Neuronal stem cell (in vitro differentiated cells): Measurements from ENCODE around the gene COG8.

Source experiments
- DNase-seq: peaks from one replicate; pipeline ENCODE4 v3.0.0-alpha.2; 2013; ENCODE audit warnings: low spot score
- H2AFZ ChIP-seq: one replicate; pipeline ENCODE4 v1.6.1; 2013; ENCODE audit warnings: mild to moderate bottlenecking, low read length, inconsistent platforms
- H2AK5ac ChIP-seq: 2 replicates; pipeline ENCODE4 v1.6.1; 2013; ENCODE audit warnings: low read depth, mild to moderate bottlenecking, inconsistent platforms, low read length, moderate library complexity, mixed read lengths
- H2BK120ac ChIP-seq: 2 replicates; pipeline ENCODE4 v1.6.1; 2013; ENCODE audit warnings: low read depth, mild to moderate bottlenecking, inconsistent platforms, low read length, moderate library complexity, mixed read lengths
- H2BK12ac ChIP-seq: one replicate; pipeline ENCODE4 v1.6.1; 2013; ENCODE audit warnings: low read length, inconsistent platforms
- H2BK15ac ChIP-seq: 2 replicates; pipeline ENCODE4 v1.6.1; 2013; ENCODE audit warnings: mild to moderate bottlenecking, low read length, inconsistent platforms, mixed read lengths
- H2BK5ac ChIP-seq: one replicate; pipeline ENCODE4 v1.6.1; 2013; ENCODE audit warnings: inconsistent platforms, mild to moderate bottlenecking, low read length, moderate library complexity
- H3K14ac ChIP-seq: one replicate; pipeline ENCODE4 v1.6.1; 2013; ENCODE audit warnings: low read length, inconsistent platforms
- H3K18ac ChIP-seq: 2 replicates; pipeline ENCODE4 v1.6.1; 2013; ENCODE audit warnings: low read length, inconsistent platforms
- H3K23ac ChIP-seq: 2 replicates; pipeline ENCODE4 v1.6.1; 2013; ENCODE audit warnings: low read depth, mild to moderate bottlenecking, mixed read lengths, low read length, inconsistent platforms; ENCODE audit not compliant: poor library complexity
- H3K27ac ChIP-seq: replicated peaks from 3 replicates; pipeline ENCODE4 v1.5.1; 2013; ENCODE audit warnings: low read length, inconsistent platforms
- H3K27me3 ChIP-seq, 3 experiments: 2 replicates each; pipeline ENCODE4 v1.6.1; 2013; ENCODE audit warnings: low read length in 3 of 3, mild to moderate bottlenecking in 2 of 3, inconsistent platforms in 1 of 3, low read depth in 1 of 3, mixed read lengths in 1 of 3, moderate library complexity in 1 of 3; ENCODE audit not compliant: control insufficient read depth in 3 of 3, insufficient read depth in 3 of 3
- H3K36me3 ChIP-seq, 2 donors: replicated peaks in 1 of 2; 2 replicates each; pipeline ENCODE4 v1.6.1; 2013; ENCODE audit warnings: low read length in 2 of 2; ENCODE audit not compliant: control insufficient read depth in 2 of 2, insufficient read depth in 2 of 2
- H3K4ac ChIP-seq: 2 replicates; pipeline ENCODE4 v1.6.1; 2013; ENCODE audit warnings: inconsistent platforms, mild to moderate bottlenecking, low read length, moderate library complexity
- H3K4me1 ChIP-seq, 2 donors: 1 replicate in 1 of 2; 2 replicates in 1 of 2; pipeline ENCODE4 v1.6.1; 2013; ENCODE audit warnings: low read length in 2 of 2, low read depth in 1 of 2; ENCODE audit not compliant: control insufficient read depth in 2 of 2, insufficient read depth in 1 of 2
- H3K4me2 ChIP-seq: one replicate; pipeline ENCODE4 v1.6.1; 2013; ENCODE audit warnings: mild to moderate bottlenecking, low read length, inconsistent platforms; ENCODE audit not compliant: insufficient read depth, poor library complexity, severe bottlenecking
- H3K4me3 ChIP-seq, 2 donors: 2 replicates each; pipeline ENCODE4 v1.5.1; 2013; ENCODE audit warnings: low read length in 2 of 2, mild to moderate bottlenecking in 2 of 2, inconsistent platforms in 1 of 2, moderate library complexity in 1 of 2
- H3K79me1 ChIP-seq: one replicate; pipeline ENCODE4 v1.6.1; 2013; ENCODE audit warnings: low read depth, mild to moderate bottlenecking, inconsistent platforms, low read length, moderate library complexity
- H3K9ac ChIP-seq: one replicate; pipeline ENCODE4 v1.6.1; 2013; ENCODE audit warnings: mild to moderate bottlenecking, low read depth, low read length, inconsistent platforms; ENCODE audit not compliant: poor library complexity
- H3K9me3 ChIP-seq, 2 donors: replicated peaks in 1 of 2; 2 replicates each; pipeline versions ENCODE3 to v1.6.1; 2013; ENCODE audit warnings: low read length in 2 of 2, mild to moderate bottlenecking in 2 of 2, inconsistent platforms in 1 of 2, low read depth in 1 of 2, mixed read lengths in 1 of 2, moderate library complexity in 1 of 2; ENCODE audit not compliant: control insufficient read depth in 2 of 2, insufficient read depth in 1 of 2
- H4K8ac ChIP-seq: one replicate; pipeline ENCODE4 v1.6.1; 2013; ENCODE audit warnings: low read depth, mild to moderate bottlenecking, inconsistent platforms, low read length, moderate library complexity
- H4K91ac ChIP-seq: one replicate; pipeline ENCODE4 v1.6.1; 2013; ENCODE audit warnings: low read length, low read depth, mild to moderate bottlenecking, inconsistent platforms; ENCODE audit not compliant: poor library complexity
- WGBS, 2 donors: extraction: QIAGEN DNeasy Blood & Tissue Kit; methylation state at CpG; one replicate each; pipeline ENCODE4 v1.1.7; 2013; ENCODE audit warnings: missing lambda C conversion rate in 2 of 2, mixed read lengths in 1 of 2; ENCODE audit not compliant: insufficient read length in 2 of 2, insufficient replicate concordance in 1 of 2; ENCODE audit errors: extremely low coverage in 2 of 2; 5-methylcytosine and 5-hydroxymethylcytosine counted together

The COG8 gene

DNA sequence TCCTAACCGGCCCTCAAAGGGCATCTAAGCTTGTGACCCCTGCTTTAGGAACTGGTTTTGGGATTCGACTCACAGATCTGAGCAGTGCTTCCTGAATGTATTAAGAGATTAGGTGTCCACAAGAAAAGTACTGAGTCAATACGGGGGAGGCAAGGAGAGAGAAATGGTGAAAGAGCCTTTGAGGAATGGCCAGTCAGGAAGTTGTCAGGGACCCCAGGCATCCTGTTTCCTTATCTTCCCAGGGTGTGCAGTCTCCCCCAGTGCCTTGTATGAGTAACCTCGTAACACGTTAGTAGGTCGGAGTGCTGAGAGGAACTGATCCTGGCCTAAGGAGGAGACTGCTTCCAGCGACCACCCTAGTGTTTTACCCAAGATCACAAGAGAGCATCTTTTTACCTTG is 28.6 kb upstream of the COG8 start:
- Histone ChIP-seq H2BK120ac (no peak overlapping the region), H3K36me3 (peaks cover 51 to 97% of the 10 kb centered on the region in 2 donors), H2BK15ac (no peak overlapping the region), H3K9me3 (no peaks in the 10 kb centered on the region), H3K79me1 (no peaks in the 10 kb centered on the region), H2AK5ac (no peak overlapping the region), H3K4me1 (no peaks in the 10 kb centered on the region), H3K27ac (no peak overlapping the region), H2BK5ac (no peak overlapping the region), H3K4me2 (no peak overlapping the region), H3K4ac (no peak overlapping the region), H3K14ac (no peak overlapping the region), H2BK12ac (no peak overlapping the region), H3K9ac (no peak overlapping the region), H4K91ac (no peak overlapping the region), H3K18ac (no peak overlapping the region), H3K23ac (no peak overlapping the region), H3K4me3 (no peak overlapping the region), H3K27me3 (no peaks in the 10 kb centered on the region), H4K8ac (no peak overlapping the region), H2AFZ (no peak overlapping the region)
- WGBS, 2 donors = no CpG with 5 or more reads among the region's 7 CpGs
- DNase-seq = no peak

DNA sequence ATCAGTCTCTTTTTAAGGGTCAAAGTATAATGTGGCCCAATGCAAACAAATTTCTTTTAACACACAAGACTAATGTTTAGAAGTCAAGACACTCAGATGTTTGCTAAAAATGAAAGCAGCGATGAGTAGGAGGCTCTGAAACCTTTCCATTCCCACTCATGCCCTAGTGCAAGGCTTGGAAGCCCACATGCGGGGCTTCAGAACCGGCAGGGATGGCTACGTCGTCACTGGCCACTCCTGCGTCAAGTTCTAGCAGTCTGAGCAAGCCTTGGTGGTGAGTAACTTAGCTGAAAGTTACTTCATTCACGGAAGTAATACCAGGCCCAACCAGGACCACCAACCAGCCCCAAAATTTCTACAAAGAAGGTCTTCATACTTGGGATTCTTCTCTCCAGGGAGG is 27.1 kb upstream of the COG8 start:
- no peak for DNase-seq
- Histone ChIP-seq H2AK5ac (no peak overlapping the region), H4K91ac (no peak overlapping the region), H3K4me3 (no peak overlapping the region), H3K18ac (no peak overlapping the region), H3K4me1 (no peaks in the 10 kb centered on the region), H3K27ac (no peak overlapping the region), H3K14ac (no peak overlapping the region), H3K36me3 (peaks cover 48 to 97% of the 10 kb centered on the region in 2 donors), H3K4me2 (no peak overlapping the region), H2BK5ac (no peak overlapping the region), H2BK15ac (no peak overlapping the region), H2BK12ac (no peak overlapping the region), H3K27me3 (no peaks in the 10 kb centered on the region), H3K4ac (no peak overlapping the region), H3K79me1 (no peaks in the 10 kb centered on the region), H2BK120ac (no peak overlapping the region), H3K9ac (no peak overlapping the region), H2AFZ (no peak overlapping the region), H4K8ac (no peak overlapping the region), H3K23ac (no peak overlapping the region), H3K9me3 (no peaks in the 10 kb centered on the region)
- no CpG with 5 or more reads among the region's 7 CpGs for WGBS, 2 donors

DNA sequence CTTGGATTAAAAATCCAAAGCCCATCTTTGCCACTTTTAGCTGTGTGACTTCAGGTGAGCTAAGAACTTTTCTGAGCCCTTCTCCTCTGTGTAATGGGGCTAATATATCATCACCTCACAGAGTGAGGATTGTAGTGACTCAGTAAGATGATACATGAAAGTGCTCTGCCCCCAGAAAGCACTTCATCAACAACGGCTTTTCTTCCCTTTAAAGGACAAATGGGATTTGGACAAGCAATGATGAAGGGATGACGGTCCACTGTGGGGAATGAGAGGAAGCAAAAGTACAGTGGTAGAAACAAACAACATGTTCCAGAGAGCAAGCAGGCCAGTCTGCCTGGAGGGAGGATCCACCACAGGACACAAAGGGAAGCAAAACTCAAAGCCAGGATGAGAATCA is 26.5 kb upstream of the COG8 start:
- Histone ChIP-seq H2BK5ac (no peak overlapping the region), H2AK5ac (no peak overlapping the region), H3K9ac (no peak overlapping the region), H4K8ac (no peak overlapping the region), H3K14ac (no peak overlapping the region), H3K79me1 (no peaks in the 10 kb centered on the region), H3K27ac (no peak overlapping the region), H2BK15ac (no peak overlapping the region), H3K18ac (no peak overlapping the region), H3K36me3 (peaks cover 48 to 97% of the 10 kb centered on the region in 2 donors), H2AFZ (no peak overlapping the region), H3K27me3 (no peaks in the 10 kb centered on the region), H3K4ac (no peak overlapping the region), H2BK12ac (no peak overlapping the region), H3K23ac (no peak overlapping the region), H3K4me3 (no peak overlapping the region), H4K91ac (no peak overlapping the region), H2BK120ac (no peak overlapping the region), H3K4me1 (no peaks in the 10 kb centered on the region), H3K9me3 (no peaks in the 10 kb centered on the region), H3K4me2 (no peak overlapping the region)
- no CpG with 5 or more reads among the region's 2 CpGs for WGBS, 2 donors
- DNase-seq = no peak

DNA sequence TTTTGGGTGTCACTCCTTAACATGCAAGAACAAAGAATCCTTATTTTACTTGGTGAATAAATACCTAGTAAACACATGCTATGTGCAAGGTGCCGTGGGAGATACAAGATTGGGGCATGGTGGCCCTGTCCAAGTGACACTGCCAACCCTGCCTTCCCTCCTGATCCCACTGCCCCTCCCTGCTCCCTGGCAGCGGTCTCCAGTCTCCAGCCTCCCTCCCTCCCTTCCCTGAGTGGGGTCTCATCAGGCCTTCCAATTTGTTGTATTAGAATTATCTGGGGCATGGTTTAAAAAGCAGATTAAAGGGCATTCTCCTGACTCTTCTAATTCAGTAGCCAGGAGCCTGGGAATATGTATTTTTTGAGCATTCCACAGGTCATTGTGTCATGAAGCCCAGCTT is 24.7 kb upstream of the COG8 start:
- Histone ChIP-seq H2BK15ac (no peak overlapping the region), H3K14ac (no peak overlapping the region), H4K8ac (no peak overlapping the region), H3K4me3 (no peak overlapping the region), H3K9ac (no peak overlapping the region), H3K9me3 (no peaks in the 10 kb centered on the region), H2AK5ac (no peak overlapping the region), H3K27me3 (no peaks in the 10 kb centered on the region), H2AFZ (no peak overlapping the region), H2BK120ac (no peak overlapping the region), H3K79me1 (no peaks in the 10 kb centered on the region), H4K91ac (no peak overlapping the region), H3K36me3 (peaks cover 36 to 93% of the 10 kb centered on the region in 2 donors), H2BK5ac (no peak overlapping the region), H2BK12ac (no peak overlapping the region), H3K4me2 (no peak overlapping the region), H3K4ac (no peak overlapping the region), H3K18ac (no peak overlapping the region), H3K23ac (no peak overlapping the region), H3K27ac (no peak overlapping the region), H3K4me1 (no peaks in the 10 kb centered on the region)
- DNase-seq = no peak
- no CpG with 5 or more reads among the region's 2 CpGs for WGBS, 2 donors
